IMR-90 (cell line): ENCODE measurements around the gene PGS1. TPM values are rescaled to one million over a fixed set of nuclear protein-coding genes. Genes with fewer than 3 reads are reported as not detected.

Experiments
- ATAC-seq: fragments of 200-7000 bp; cut with Tn5 transposase; 2 replicates; pipeline ENCODE4 v1.9.1; 2020; ENCODE audit warnings: low read depth, mild to moderate bottlenecking, moderate library complexity
- BruUV-seq: library from RNA; stranded (reverse); fragments of 400-500 nt; replicated peaks from 2 replicates; lab custom pipeline; 2021; lab: Mats Ljungman, UMichigan
- CTCF ChIA-PET: fragments of 300-600 bp; formaldehyde crosslinking; extraction: SDS; loops from one replicate; lab custom pipeline; 2021; ENCODE audit warnings: antibody characterized with exemption; lab: Yijun Ruan, JAX
- POLR2A ChIA-PET: fragments of 300-600 bp; sonication (Branson Sonifier 250); formaldehyde crosslinking; loops from one replicate; lab custom pipeline; 2022; ENCODE audit warnings: antibody characterized with exemption; ENCODE audit not compliant: unreplicated experiment; lab: Charles Lee
- DNase-seq: peaks from one replicate; pipeline ENCODE4 v3.0.0; 2013
- H2AFZ ChIP-seq: replicated peaks from 2 replicates; pipeline ENCODE3; 2013; ENCODE audit warnings: low read length, mild to moderate bottlenecking; ENCODE audit not compliant: poor library complexity
- H2AK5ac ChIP-seq: 2 replicates; pipeline ENCODE4 v1.6.1; 2013; ENCODE audit warnings: low read depth, low read length, inconsistent platforms
- H2AK9ac ChIP-seq: replicated peaks from 2 replicates; pipeline ENCODE3; 2013; ENCODE audit warnings: mild to moderate bottlenecking, low read depth, low read length, moderate library complexity; ENCODE audit not compliant: poor library complexity
- H2BK120ac ChIP-seq: 2 replicates; pipeline ENCODE4 v1.6.1; 2013; ENCODE audit warnings: low read depth, low read length, inconsistent platforms
- H2BK15ac ChIP-seq: 3 replicates; pipeline ENCODE4 v1.6.1; 2013; ENCODE audit warnings: low read depth, low read length, inconsistent platforms
- H2BK20ac ChIP-seq: 2 replicates; pipeline ENCODE4 v1.6.1; 2013; ENCODE audit warnings: low read depth, mild to moderate bottlenecking, inconsistent platforms, low read length, moderate library complexity
- H2BK5ac ChIP-seq: 2 replicates; pipeline ENCODE4 v1.6.1; 2013; ENCODE audit warnings: mild to moderate bottlenecking, low read depth, low read length, inconsistent platforms; ENCODE audit not compliant: poor library complexity, severe bottlenecking
- H3K14ac ChIP-seq: replicated peaks from 2 replicates; pipeline ENCODE4 v1.6.1; 2013; ENCODE audit warnings: low read depth, low read length, inconsistent platforms
- H3K18ac ChIP-seq: 2 replicates; pipeline ENCODE4 v1.6.1; 2013; ENCODE audit warnings: low read depth, low read length, control low read depth
- H3K23ac ChIP-seq: 2 replicates; pipeline ENCODE4 v1.6.1; 2013; ENCODE audit warnings: low read depth, low read length, inconsistent platforms
- H3K27ac ChIP-seq: 2 replicates; pipeline ENCODE4 v1.5.1; 2013; ENCODE audit warnings: mild to moderate bottlenecking, control low read depth, low read length; ENCODE audit not compliant: insufficient read depth
- H3K27me3 ChIP-seq: 2 replicates; pipeline ENCODE4 v1.6.1; 2013; ENCODE audit warnings: low read length; ENCODE audit not compliant: control insufficient read depth, insufficient read depth
- H3K36me3 ChIP-seq: 2 replicates; pipeline ENCODE4 v1.6.1; 2013; ENCODE audit warnings: low read length, mixed read lengths; ENCODE audit not compliant: control insufficient read depth, insufficient read depth
- H3K4ac ChIP-seq: 2 replicates; pipeline ENCODE4 v1.6.1; 2013; ENCODE audit warnings: low read depth, low read length, inconsistent platforms
- H3K4me1 ChIP-seq: 2 replicates; pipeline ENCODE4 v1.6.1; 2013; ENCODE audit warnings: low read length, mixed read lengths; ENCODE audit not compliant: control insufficient read depth, insufficient read depth
- H3K4me2 ChIP-seq: 2 replicates; pipeline ENCODE4 v1.6.1; 2013; ENCODE audit warnings: low read depth, mild to moderate bottlenecking, control low read depth, low read length, moderate library complexity
- H3K4me3 ChIP-seq: 2 replicates; pipeline ENCODE4 v1.5.1; 2013; ENCODE audit warnings: low read depth, mild to moderate bottlenecking, control low read depth, low read length, moderate library complexity; ENCODE audit not compliant: insufficient read depth
- H3K56ac ChIP-seq: 2 replicates; pipeline ENCODE4 v1.6.1; 2013; ENCODE audit warnings: low read length, inconsistent platforms; ENCODE audit not compliant: insufficient read depth; ENCODE audit errors: extremely low read depth
- H3K79me1 ChIP-seq, 2 experiments: 2 replicates each; pipeline ENCODE4 v1.6.1; 2013; ENCODE audit warnings: low read length in 2 of 2, inconsistent platforms in 1 of 2, low read depth in 1 of 2
- H3K9ac ChIP-seq: 2 replicates; pipeline ENCODE4 v1.6.1; 2013; ENCODE audit warnings: low read depth, low read length, control low read depth
- H3K9me1 ChIP-seq: 2 replicates; pipeline ENCODE4 v1.6.1; 2013; ENCODE audit warnings: low read length, inconsistent platforms; ENCODE audit not compliant: insufficient read depth
- H3K9me3 ChIP-seq: 2 replicates; pipeline ENCODE4 v1.6.1; 2013; ENCODE audit warnings: low read length; ENCODE audit not compliant: control insufficient read depth, insufficient read depth
- H4K20me1 ChIP-seq: 2 replicates; pipeline ENCODE4 v1.6.1; 2013; ENCODE audit warnings: low read length, inconsistent platforms; ENCODE audit not compliant: insufficient read depth
- H4K5ac ChIP-seq: 2 replicates; pipeline ENCODE4 v1.6.1; 2013; ENCODE audit warnings: mild to moderate bottlenecking, low read depth, low read length, control low read depth
- H4K8ac ChIP-seq, 2 experiments: 2 replicates each; pipeline ENCODE4 v1.6.1; 2013; ENCODE audit warnings: low read depth in 2 of 2, low read length in 2 of 2, control low read depth in 1 of 2, inconsistent platforms in 1 of 2
- H4K91ac ChIP-seq: 2 replicates; pipeline ENCODE4 v1.6.1; 2013; ENCODE audit warnings: low read depth, low read length, inconsistent platforms; ENCODE audit not compliant: insufficient read depth
- BHLHE40 ChIP-seq: fragments of 150-350 bp; IDR thresholded peaks from 2 replicates; pipeline ENCODE4 v1.6.1; 2016; ENCODE audit warnings: mild to moderate bottlenecking, low read depth, low read length
- CEBPB ChIP-seq: IDR thresholded peaks from 2 replicates; pipeline ENCODE4 v1.6.1; 2012; ENCODE audit warnings: low read depth, low read length, improper control_type of control experiment
- FOS ChIP-seq: fragments of 150-350 bp; IDR thresholded peaks from 2 replicates; pipeline ENCODE4 v1.6.1; 2016; ENCODE audit warnings: low read depth, low read length
- MAZ ChIP-seq: IDR thresholded peaks from 2 replicates; pipeline ENCODE4 v1.6.1; 2012; ENCODE audit warnings: low read depth, mild to moderate bottlenecking, low read length, improper control_type of control experiment, moderate library complexity, borderline replicate concordance
- RAD21 ChIP-seq: IDR thresholded peaks from 2 replicates; pipeline ENCODE4 v1.6.1; 2012; ENCODE audit warnings: low read length, improper control_type of control experiment
- RCOR1 ChIP-seq: IDR thresholded peaks from 2 replicates; pipeline ENCODE4 v1.6.1; 2012; ENCODE audit warnings: mild to moderate bottlenecking, low read length, improper control_type of control experiment; ENCODE audit not compliant: insufficient replicate concordance
- WGBS, 2 experiments: methylation state at CpG; one replicate each; pipeline versions ENCODE4 v1.1.5 to v1.1.7; 2013; ENCODE audit warnings: missing lambda C conversion rate in 2 of 2; ENCODE audit not compliant: insufficient read length in 1 of 2; ENCODE audit errors: extremely low coverage in 2 of 2; 5-methylcytosine and 5-hydroxymethylcytosine counted together
- dilution Hi-C: fragments of 300-500 bp; cut with HindIII; formaldehyde crosslinking; loops from one replicate; pipeline ENCODE4 v1.14.3; 2018; ENCODE audit warnings: low sequenced_read_pairs; ENCODE audit not compliant: unreplicated experiment
- in situ Hi-C: fragments of 300-500 bp; cut with MboI; formaldehyde crosslinking; loops from 3 replicates; pipeline ENCODE4 v1.14.3; 2019; ENCODE audit warnings: low sequenced_read_pairs, inconsistent platforms, mixed read lengths
- intact Hi-C: fragments of 100-400 bp; cut with micrococcal nuclease; formaldehyde crosslinking; loops from 2 replicates; pipeline ENCODE4 v1.10.0; 2022
- polyA plus RNA-seq, 3 experiments: library from polyadenylated mRNA; depleted of rRNA; stranded (reverse); fragments of >200 nt; gene quantifications; 2 replicates each; pipeline ENCODE4 v1.2.3, GENCODE V29; 2012; ENCODE audit warnings: low replicate concordance in 1 of 3
- total RNA-seq: library from RNA; depleted of rRNA; stranded (reverse); fragments of >200 nt; gene quantifications from 2 replicates; pipeline ENCODE4 v1.2.3, GENCODE V29; 2012

Gene PGS1
- total and polyA plus RNA-seq, 2 of the 4 experiments (the other 2 are of a cell fraction) = 18.5 to 43.2 TPM

- peak overlapping the region; percentile 76 for H2BK5ac ChIP-seq
- in situ Hi-C loops (no loop called here), dilution Hi-C loops (no loop called here), intact Hi-C loops (no loop called here)
- peaks cover 6 to 49% of the 10 kb centered on the region in 2 experiments; a peak in 3 of 4 replicates for H3K79me1 ChIP-seq
- H2BK15ac ChIP-seq = no peak overlapping the region
- DNase-seq (peak; percentile 95), ATAC-seq (peak; percentile 1)
- peak overlapping the region; percentile 41 for H2BK120ac ChIP-seq
- peak overlapping the region; percentile 62 to 91; a peak in 2 of 4 replicates for H4K8ac ChIP-seq
- peak; percentile 18; the same call in 1 of the 2 replicates for TF ChIP-seq BHLHE40
- 0 out of 2 replicates have a peak, but pooled peaks have one; percentile 46 for TF ChIP-seq MAZ
- TF ChIP-seq CEBPB = peak; percentile 98
- TF ChIP-seq FOS = peak; percentile 80
- TF ChIP-seq RCOR1 = no peak
- no peak for TF ChIP-seq RAD21
- 0 out of 2 replicates have a peak overlapping the region, but pooled peaks have one; percentile 11 for H4K5ac ChIP-seq
- no peaks in the 10 kb centered on the region for H3K27me3 ChIP-seq
- peak overlapping the region; percentile 96 for H2AFZ ChIP-seq
- H3K36me3 ChIP-seq = no peaks in the 10 kb centered on the region; the same call in none of the 2 replicates
- peak overlapping the region; percentile 61; the same call in 1 of the 2 replicates for H3K14ac ChIP-seq
- H3K4me3 ChIP-seq = peak overlapping the region; percentile 81
- peak overlapping the region; percentile 74 for H3K4me2 ChIP-seq
- peak overlapping the region; percentile 78 for H3K9ac ChIP-seq
- H3K4ac ChIP-seq = peak overlapping the region; percentile 88
- H4K20me1 ChIP-seq = peaks cover 21% of the 10 kb centered on the region; the same call in 1 of the 2 replicates
- peak overlapping the region; percentile 3; the same call in 1 of the 2 replicates for H3K18ac ChIP-seq
- H3K23ac ChIP-seq = peak overlapping the region; percentile 44; the same call in 1 of the 2 replicates
- H2AK9ac ChIP-seq = peak overlapping the region; percentile 56
- H2AK5ac ChIP-seq = peak overlapping the region; percentile 83
- H3K27ac ChIP-seq = peak overlapping the region; percentile 88
- 0% methylated on average over 2 of the region's 7 CpGs; no CpG with 5 or more reads in 1 of the 2 experiments for WGBS, 2 experiments
- H4K91ac ChIP-seq = peak overlapping the region; percentile 41; the same call in 1 of the 2 replicates
- ChIA-PET CTCF (interaction anchor here (0.8 kb wide), 1 partner anchor 17 kb away, joined by 3 read pairs; no protein-coding TSS in a partner anchor), POLR2A (no interaction called here)
- H3K4me1 ChIP-seq = peaks cover 27% of the 10 kb centered on the region
- no peak overlapping the region for H2BK20ac ChIP-seq
- peak overlapping the region; percentile 35 for H3K56ac ChIP-seq
- no peaks in the 10 kb centered on the region for H3K9me3 ChIP-seq
- peaks cover 26% of the 10 kb centered on the region for H3K9me1 ChIP-seq
- BruUV-seq = TSS peak; percentile 43
These were observed 662 bp downstream of the PGS1 start for GRCh38 chr17:78379131-78379491.
